ENCODE measurements around the gene VPS37B.

GRCh38 chr12:122820838-122821271 lies 75.1 kb downstream of the VPS37B start:
- no peak for TF ChIP-seq EP300 (IDR thresholded peaks at IDR 0.05; ENCODE audit: borderline replicate concordance in 1 of 2, low read depth in 1 of 2, low read length in 1 of 2)
- TF ChIP-seq CTCF (IDR thresholded peaks at IDR 0.05): no peak
- no peak for TF ChIP-seq ELF1 (IDR thresholded peaks at IDR 0.05)
- TF ChIP-seq USF2 (IDR thresholded peaks at IDR 0.05; ENCODE audit: borderline replicate concordance, low read depth, low read length): no peak
- TF ChIP-seq TAF1 (IDR thresholded peaks at IDR 0.05; ENCODE audit: borderline replicate concordance, low read depth, low read length): no peak
- TF ChIP-seq GABPA (IDR thresholded peaks at IDR 0.05; ENCODE audit: low read depth): no peak
- TF ChIP-seq RXRA (IDR thresholded peaks at IDR 0.05; ENCODE audit: borderline replicate concordance, low read depth): no peak
- TF ChIP-seq MAX (IDR thresholded peaks at IDR 0.05; ENCODE audit: low read depth): no peak
- TF ChIP-seq POLR2AphosphoS5 (IDR thresholded peaks at IDR 0.05; ENCODE audit: low read depth, low read length): no peak

All from SK-N-SH (cell line).